Body of pancreas (tissue), 4 donors: Measurements from ENCODE around the gene GPR137B.

Experiments
- CTCF ChIP-seq, 7 experiments: fragments of 450-650 bp in 4 of 7; fragments of 200-600 bp in 3 of 7; sonication (generic) in 3 of 7; IDR thresholded peaks; one replicate each; pipeline ENCODE4 v1.5.1; 2016 to 2019; ENCODE audit warnings: antibody characterized with exemption in 7 of 7
- POLR2A ChIP-seq, 3 donors: fragments of 450-650 bp; IDR thresholded peaks; one replicate each; pipeline ENCODE4 v1.6.1; 2016; ENCODE audit warnings: antibody characterized with exemption in 3 of 3, mild to moderate bottlenecking in 2 of 3

- no peak for TF ChIP-seq CTCF (IDR thresholded peaks at IDR 0.05)
- TF ChIP-seq POLR2A (IDR thresholded peaks at IDR 0.05), result no peak
Measured at GRCh38 chr1:236167578-236167977, 25.2 kb downstream of the GPR137B start.
